ENCODE results near the gene FIG4. TPM values are rescaled to one million over a fixed set of nuclear protein-coding genes. Genes with fewer than 3 reads are reported as not detected.

Gene FIG4
- total RNA-seq, 4 donors from 2014 or later, result 12.5 to 23.0 (median 19.3) TPM

DNA sequence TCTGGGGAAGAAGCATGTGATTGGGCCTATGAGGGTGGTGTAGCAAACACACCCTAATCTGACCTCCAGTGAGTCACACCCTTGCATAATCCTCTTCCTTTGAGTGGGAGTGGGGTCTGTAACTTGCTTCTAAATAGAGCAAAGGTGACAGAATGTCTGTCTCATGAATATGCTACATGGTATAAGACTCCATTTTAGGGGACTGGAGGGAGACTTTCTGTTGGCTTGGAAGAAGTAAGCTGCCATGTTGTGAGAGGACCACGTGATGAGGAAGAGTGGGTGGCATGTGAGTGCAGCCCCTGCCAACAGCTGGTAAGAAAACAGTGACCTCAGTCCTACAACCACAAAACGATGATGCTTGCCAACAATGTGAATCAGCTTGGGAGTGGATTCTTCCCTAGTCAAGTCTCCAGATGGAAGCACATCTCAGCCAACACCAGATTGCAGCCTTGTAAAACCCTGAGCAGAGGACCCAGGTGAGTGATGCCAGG, 3.8 kb upstream of the FIG4 start:
- H3K36me3 ChIP-seq, result no peaks in the 10 kb centered on the region
- H3K27me3 ChIP-seq, result no peaks in the 10 kb centered on the region
- peaks cover 0 to 23% (median 0%) of the 10 kb centered on the region in 3 donors for H3K4me1 ChIP-seq
- 15% methylated on average over 2 of the region's 2 CpGs; no CpG with 5 or more reads in 1 of the 2 donors for WGBS, 2 donors (ENCODE audit: low coverage in 1 of 2)
- peak; percentile 36 for ATAC-seq
- peak overlapping the region in 1 of 4 donors; percentile 13 for H3K27ac ChIP-seq
- peaks cover 0 to 3% (median 0%) of the 10 kb centered on the region in 3 donors for H3K9me3 ChIP-seq
- no peak overlapping the region for H3K4me3 ChIP-seq
- TF ChIP-seq POLR2A (IDR thresholded peaks at IDR 0.05), result no peak
- no peak for TF ChIP-seq POLR2AphosphoS5 (IDR thresholded peaks at IDR 0.05)
- TF ChIP-seq, protein P1, sequence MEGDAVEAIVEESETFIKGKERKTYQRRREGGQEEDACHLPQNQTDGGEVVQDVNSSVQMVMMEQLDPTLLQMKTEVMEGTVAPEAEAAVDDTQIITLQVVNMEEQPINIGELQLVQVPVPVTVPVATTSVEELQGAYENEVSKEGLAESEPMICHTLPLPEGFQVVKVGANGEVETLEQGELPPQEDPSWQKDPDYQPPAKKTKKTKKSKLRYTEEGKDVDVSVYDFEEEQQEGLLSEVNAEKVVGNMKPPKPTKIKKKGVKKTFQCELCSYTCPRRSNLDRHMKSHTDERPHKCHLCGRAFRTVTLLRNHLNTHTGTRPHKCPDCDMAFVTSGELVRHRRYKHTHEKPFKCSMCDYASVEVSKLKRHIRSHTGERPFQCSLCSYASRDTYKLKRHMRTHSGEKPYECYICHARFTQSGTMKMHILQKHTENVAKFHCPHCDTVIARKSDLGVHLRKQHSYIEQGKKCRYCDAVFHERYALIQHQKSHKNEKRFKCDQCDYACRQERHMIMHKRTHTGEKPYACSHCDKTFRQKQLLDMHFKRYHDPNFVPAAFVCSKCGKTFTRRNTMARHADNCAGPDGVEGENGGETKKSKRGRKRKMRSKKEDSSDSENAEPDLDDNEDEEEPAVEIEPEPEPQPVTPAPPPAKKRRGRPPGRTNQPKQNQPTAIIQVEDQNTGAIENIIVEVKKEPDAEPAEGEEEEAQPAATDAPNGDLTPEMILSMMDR (IDR thresholded peaks at IDR 0.05), result no peak
- no peak for TF ChIP-seq EP300 (IDR thresholded peaks at IDR 0.05)

DNA sequence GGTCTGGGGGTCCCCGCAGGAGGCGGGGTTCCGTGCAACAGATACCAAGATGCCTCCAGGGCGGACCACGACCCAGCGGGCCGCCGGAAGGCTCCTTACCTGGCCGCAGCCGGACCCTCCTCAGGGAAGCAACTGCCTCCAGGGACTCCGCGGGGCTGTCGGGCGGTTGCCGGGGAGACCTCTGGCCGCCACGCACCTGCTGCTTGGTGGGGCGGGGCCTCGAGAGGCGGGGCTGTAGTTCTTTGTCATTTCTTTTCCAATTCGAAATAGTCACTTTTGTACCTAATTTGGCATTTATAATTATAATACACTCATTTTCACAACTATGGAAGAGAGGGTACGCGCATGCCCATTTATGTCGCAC, 741 bp upstream of the FIG4 start:
- Histone ChIP-seq H3K27ac (peak overlapping the region; percentile 92 to 97 (median 92)), H3K9me3 (no peaks in the 10 kb centered on the region), H3K27me3 (no peaks in the 10 kb centered on the region), H3K4me3 (peak overlapping the region; percentile 43 to 81), H3K36me3 (no peaks in the 10 kb centered on the region), H3K4me1 (peaks cover 0 to 36% (median 0%) of the 10 kb centered on the region in 3 donors)
- no peak for TF ChIP-seq POLR2AphosphoS5 (IDR thresholded peaks at IDR 0.05)
- no peak for TF ChIP-seq EP300 (IDR thresholded peaks at IDR 0.05)
- TF ChIP-seq, protein P1 (IDR thresholded peaks at IDR 0.05), result no peak
- no peak for TF ChIP-seq POLR2A (IDR thresholded peaks at IDR 0.05)
- peak; percentile 57 for ATAC-seq
- WGBS, 2 donors (ENCODE audit: low coverage in 1 of 2), result 0 to 2% methylated on average over 3 to 10 of the region's 24 CpGs

DNA sequence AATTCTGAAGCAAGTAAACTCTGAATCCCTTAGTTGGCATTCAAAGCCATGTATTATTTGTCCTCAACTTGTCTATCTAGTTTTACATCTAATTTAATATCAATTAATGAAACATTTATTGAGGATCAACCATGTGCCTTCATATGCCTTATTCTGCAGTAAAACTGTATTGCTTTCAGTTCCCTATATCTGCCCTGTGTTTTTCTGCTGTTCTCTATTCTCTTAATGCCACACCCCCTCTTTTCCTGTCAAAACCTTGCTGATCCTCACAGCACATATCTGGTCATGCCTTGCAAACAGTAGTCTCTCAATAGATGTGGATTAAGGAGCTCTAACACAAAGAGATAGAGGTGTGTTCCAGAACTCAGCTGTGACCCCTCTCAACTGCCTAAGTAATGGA, 2.0 kb downstream of the FIG4 start:
- no peak for ATAC-seq
- H3K36me3 ChIP-seq, result peaks cover 0 to 6% of the 10 kb centered on the region in 2 donors
- peaks cover 0 to 36% (median 0%) of the 10 kb centered on the region in 3 donors for H3K4me1 ChIP-seq
- TF ChIP-seq, protein P1 (IDR thresholded peaks at IDR 0.05), result no peak
- no peak for TF ChIP-seq EP300 (IDR thresholded peaks at IDR 0.05)
- TF ChIP-seq POLR2A (IDR thresholded peaks at IDR 0.05), result no peak
- TF ChIP-seq POLR2AphosphoS5 (IDR thresholded peaks at IDR 0.05), result no peak
- H3K4me3 ChIP-seq, result no peak overlapping the region
- no peak overlapping the region for H3K27ac ChIP-seq
- no peaks in the 10 kb centered on the region for H3K9me3 ChIP-seq
- no peaks in the 10 kb centered on the region for H3K27me3 ChIP-seq

DNA sequence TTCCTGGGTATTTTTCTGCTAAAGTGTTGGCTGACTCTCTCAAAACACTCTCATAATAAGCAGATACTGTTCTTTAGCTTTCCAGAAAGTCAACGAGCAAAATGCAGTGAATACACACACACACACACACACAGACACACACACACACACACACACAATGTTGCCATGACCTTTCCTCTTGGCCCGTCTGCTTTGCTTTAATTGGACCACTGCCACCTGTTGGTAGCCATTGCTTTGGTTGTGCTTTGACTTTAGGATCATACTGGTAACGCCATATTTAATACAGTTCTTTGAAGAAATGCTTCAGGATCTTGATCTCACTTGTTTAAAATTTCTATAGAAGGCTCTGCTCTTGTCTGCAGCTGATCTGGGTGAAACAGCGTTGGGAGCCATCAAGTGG, 4.4 kb downstream of the FIG4 start:
- no peak for TF ChIP-seq EP300 (IDR thresholded peaks at IDR 0.05)
- TF ChIP-seq POLR2AphosphoS5 (IDR thresholded peaks at IDR 0.05), result no peak
- TF ChIP-seq POLR2A (IDR thresholded peaks at IDR 0.05), result no peak
- TF ChIP-seq, protein P1 (IDR thresholded peaks at IDR 0.05), result no peak
- Histone ChIP-seq H3K4me3 (no peak overlapping the region), H3K36me3 (peaks cover 0 to 6% of the 10 kb centered on the region in 2 donors), H3K4me1 (peaks cover 0 to 23% (median 0%) of the 10 kb centered on the region in 3 donors), H3K9me3 (no peaks in the 10 kb centered on the region), H3K27me3 (no peaks in the 10 kb centered on the region), H3K27ac (no peak overlapping the region)
- 75 to 79% methylated on average over 4 of the region's 4 CpGs for WGBS, 2 donors (ENCODE audit: low coverage in 1 of 2)
- ATAC-seq, result no peak

DNA sequence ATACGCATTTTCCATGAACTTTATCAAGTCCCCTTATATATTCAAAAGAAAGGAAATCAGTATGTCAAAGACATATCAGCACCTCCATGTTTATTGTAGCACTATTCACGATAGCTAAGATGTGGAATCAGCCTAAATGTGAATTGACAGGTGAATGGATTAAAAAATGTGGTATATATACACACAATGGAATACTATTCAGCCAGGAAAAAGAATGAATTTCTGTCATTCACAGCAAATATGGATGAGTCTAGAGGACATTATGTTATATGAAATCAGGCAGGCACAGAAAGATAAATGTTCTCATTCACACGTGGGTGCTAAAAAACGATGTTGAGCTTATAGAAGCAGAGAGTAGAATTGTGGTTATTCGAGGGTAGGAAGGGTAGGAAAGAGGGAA, 5.3 kb downstream of the FIG4 start:
- WGBS, 2 donors (ENCODE audit: low coverage in 1 of 2), result 93 to 98% methylated on average over 5 of the region's 5 CpGs
- Histone ChIP-seq H3K9me3 (no peaks in the 10 kb centered on the region), H3K36me3 (peaks cover 0 to 6% of the 10 kb centered on the region in 2 donors), H3K4me1 (peaks cover 0 to 23% (median 0%) of the 10 kb centered on the region in 3 donors), H3K4me3 (no peak overlapping the region), H3K27ac (no peak overlapping the region), H3K27me3 (no peaks in the 10 kb centered on the region)
- ATAC-seq, result no peak
- TF ChIP-seq EP300 (IDR thresholded peaks at IDR 0.05), result no peak
- TF ChIP-seq POLR2AphosphoS5 (IDR thresholded peaks at IDR 0.05), result no peak
- no peak for TF ChIP-seq POLR2A (IDR thresholded peaks at IDR 0.05)
- TF ChIP-seq, protein P1 (IDR thresholded peaks at IDR 0.05), result no peak

Measured in gastroesophageal sphincter (tissue), 4 donors.